Measurements from ENCODE around the gene TGFB2. TPM values are rescaled to one million over a fixed set of nuclear protein-coding genes. Genes with fewer than 3 reads are reported as not detected.

The TGFB2 gene
- polyA plus RNA-seq, 1 donor (not counting 4 experiments of a cell fraction or from before 2014, with no cell fraction given): 21.5 TPM

DNA sequence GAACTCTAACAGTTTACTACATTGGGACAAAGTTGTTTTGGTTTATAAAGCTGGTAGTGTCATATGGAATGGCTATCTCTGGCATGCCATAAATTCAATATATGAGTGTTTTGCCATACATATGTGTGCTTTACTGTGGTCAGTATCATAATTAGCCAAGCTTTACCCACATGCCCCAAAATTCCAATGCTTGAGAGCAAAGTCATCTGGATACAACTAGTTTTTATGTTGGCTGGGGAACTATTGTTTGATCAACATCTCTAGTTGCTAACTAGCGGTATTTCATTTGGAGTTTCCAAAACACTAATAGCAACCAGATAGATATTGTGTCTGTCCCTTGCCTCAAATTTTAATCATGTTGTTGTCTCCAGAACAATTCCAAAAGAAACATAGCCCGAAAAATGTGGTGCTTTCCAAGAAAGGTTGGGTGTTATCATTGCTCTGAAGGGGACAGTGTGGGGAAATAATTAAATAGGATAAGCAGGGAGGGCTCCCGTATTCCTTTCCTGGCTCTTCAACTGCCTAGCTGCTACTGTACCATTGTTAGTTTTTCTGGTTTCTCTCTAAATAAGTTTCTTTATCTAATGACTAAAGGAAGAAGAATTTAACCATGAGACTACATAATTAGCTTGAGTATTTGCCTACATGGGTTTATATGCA is 136.1 kb downstream of the TGFB2 start:
- peak overlapping the region; percentile 49 for H3K27ac ChIP-seq (ENCODE audit: control insufficient read depth, insufficient read depth, low read length)
- H3K79me2 ChIP-seq (ENCODE audit: control insufficient read depth, insufficient read depth, low read length): no peaks in the 10 kb centered on the region
- no peaks in the 10 kb centered on the region for H3K9me3 ChIP-seq (ENCODE audit: control insufficient read depth, low read depth, low read length)
- H3K4me1 ChIP-seq (ENCODE audit: control insufficient read depth, extremely low read depth, insufficient read depth, low read length): peaks cover 41% of the 10 kb centered on the region
- peak; percentile 29 for FAIRE-seq
- dilution Hi-C loops (cut with MboI; ENCODE audit: extremely low pct_ligation_motif_present, low sequenced_read_pairs): no loop called here
- H3K9ac ChIP-seq (ENCODE audit: control insufficient read depth, extremely low read depth, insufficient read depth, low read length): no peak overlapping the region
- H3K4me3 ChIP-seq (ENCODE audit: control insufficient read depth in 2 of 3, extremely low read depth in 1 of 3, insufficient read depth in 2 of 3, low read depth in 1 of 3, low read length in 3 of 3): no peak overlapping the region
- peak overlapping the region; percentile 7 for H3K4me2 ChIP-seq (ENCODE audit: control insufficient read depth, extremely low read depth, insufficient read depth, low read depth, low read length)
- no peak for DNase-seq (ENCODE audit: low read depth, low spot score)
- H4K20me1 ChIP-seq (ENCODE audit: control insufficient read depth, extremely low read depth, insufficient read depth, low read length): no peaks in the 10 kb centered on the region
- no peak for TF ChIP-seq EZH2 (IDR thresholded peaks at IDR 0.05; ENCODE audit: low read length)
- H3K36me3 ChIP-seq (ENCODE audit: control insufficient read depth in 2 of 2, extremely low read depth in 1 of 2, insufficient read depth in 2 of 2, low read length in 2 of 2): no peaks in the 10 kb centered on the region
- H3K9me1 ChIP-seq (ENCODE audit: control insufficient read depth, extremely low read depth, insufficient read depth, low read length): no peaks in the 10 kb centered on the region
- no peak overlapping the region for H2AFZ ChIP-seq (ENCODE audit: control insufficient read depth, low read length)
- H3K27me3 ChIP-seq (ENCODE audit: control insufficient read depth, extremely low read depth, insufficient read depth, low read length): no peaks in the 10 kb centered on the region

- Histone ChIP-seq H2AFZ (ENCODE audit: control insufficient read depth, low read length) (no peak overlapping the region), H3K27ac (ENCODE audit: control insufficient read depth, insufficient read depth, low read length) (no peak overlapping the region), H3K4me1 (ENCODE audit: control insufficient read depth, extremely low read depth, insufficient read depth, low read length) (peaks cover 32% of the 10 kb centered on the region), H3K27me3 (ENCODE audit: control insufficient read depth, extremely low read depth, insufficient read depth, low read length) (no peaks in the 10 kb centered on the region), H3K4me2 (ENCODE audit: control insufficient read depth, extremely low read depth, insufficient read depth, low read depth, low read length) (no peak overlapping the region), H3K4me3 (ENCODE audit: control insufficient read depth in 2 of 3, extremely low read depth in 1 of 3, insufficient read depth in 2 of 3, low read depth in 1 of 3, low read length in 3 of 3) (no peak overlapping the region), H3K36me3 (ENCODE audit: control insufficient read depth in 2 of 2, extremely low read depth in 1 of 2, insufficient read depth in 2 of 2, low read length in 2 of 2) (no peaks in the 10 kb centered on the region), H3K9me1 (ENCODE audit: control insufficient read depth, extremely low read depth, insufficient read depth, low read length) (no peaks in the 10 kb centered on the region), H3K79me2 (ENCODE audit: control insufficient read depth, insufficient read depth, low read length) (no peaks in the 10 kb centered on the region), H4K20me1 (ENCODE audit: control insufficient read depth, extremely low read depth, insufficient read depth, low read length) (no peaks in the 10 kb centered on the region), H3K9ac (ENCODE audit: control insufficient read depth, extremely low read depth, insufficient read depth, low read length) (no peak overlapping the region), H3K9me3 (ENCODE audit: control insufficient read depth, low read depth, low read length) (no peaks in the 10 kb centered on the region)
- TF ChIP-seq EZH2 (IDR thresholded peaks at IDR 0.05; ENCODE audit: low read length) (no peak), CTCF (optimal IDR thresholded peaks at IDR 0.05 in 1 of 3, IDR thresholded peaks at IDR 0.05 in 1 of 3, conservative IDR thresholded peaks at IDR 0.05 in 1 of 3; ENCODE audit: extremely low read depth in 1 of 3, insufficient read depth in 2 of 3, low read length in 3 of 3) (no peak)
- FAIRE-seq: no peak
- dilution Hi-C loops (cut with MboI; ENCODE audit: extremely low pct_ligation_motif_present, low sequenced_read_pairs): no loop called here
- no peak for DNase-seq (ENCODE audit: low read depth, low spot score)
These were observed 137.5 kb downstream of the TGFB2 start for GRCh38 chr1:218482683-218483082.

All from keratinocyte (primary cell).